PC-3 (cell line): ENCODE results near the gene PCDHB11. TPM values are rescaled to one million over a fixed set of nuclear protein-coding genes. Genes with fewer than 3 reads are reported as not detected.
"Not testable (repeated sequence)": the region's sequence is repeated elsewhere in the genome, so short reads cannot be mapped to it uniquely, and the experiment has no call there.

Source experiments
- ATAC-seq: fragments of 200-7000 bp; cut with Tn5 transposase; 2 replicates; pipeline ENCODE4 v1.9.1; 2020; ENCODE audit warnings: mild to moderate bottlenecking, moderate library complexity
- BruUV-seq: library from RNA; stranded (reverse); fragments of 400-500 nt; replicated peaks from 2 replicates; lab custom pipeline; 2021; lab: Mats Ljungman, UMichigan
- CTCF ChIA-PET: fragments of 300-600 bp; sonication (Branson Sonifier 250); formaldehyde crosslinking; loops from one replicate; lab custom pipeline; 2022; ENCODE audit warnings: antibody characterized with exemption; lab: Charles Lee
- POLR2A ChIA-PET: fragments of 300-600 bp; sonication (Branson Sonifier 250); formaldehyde crosslinking; loops from one replicate; lab custom pipeline; 2022; ENCODE audit warnings: antibody characterized with exemption; ENCODE audit not compliant: unreplicated experiment; lab: Charles Lee
- DNase-seq: peaks from one replicate; pipeline ENCODE4 v3.0.0-alpha.2; 2015
- H2AFZ ChIP-seq: fragments of 300-600 bp; sonication (generic); 2 replicates; pipeline ENCODE4 v1.6.0; 2016; ENCODE audit warnings: antibody characterized with exemption, low read length
- H3F3A ChIP-seq: fragments of 300-600 bp; sonication (generic); one replicate; pipeline ENCODE4 v1.6.0; 2017; ENCODE audit warnings: antibody characterized with exemption, low read length, control low read depth, mild to moderate bottlenecking; ENCODE audit not compliant: unreplicated experiment
- H3K27ac ChIP-seq: fragments of 300-600 bp; sonication (generic); 2 replicates; pipeline ENCODE4 v1.5.1; 2016; ENCODE audit warnings: mild to moderate bottlenecking, low read length
- H3K27me3 ChIP-seq: fragments of 300-600 bp; sonication (generic); 2 replicates; pipeline ENCODE4 v1.6.1; 2016; ENCODE audit warnings: low read length, mixed read lengths
- H3K36me3 ChIP-seq: fragments of 300-600 bp; sonication (generic); 2 replicates; pipeline ENCODE4 v1.6.1; 2016; ENCODE audit warnings: low read depth, mixed run types, low read length, mixed read lengths
- H3K4me1 ChIP-seq: fragments of 300-600 bp; sonication (generic); 2 replicates; pipeline ENCODE4 v1.5.1; 2016; ENCODE audit warnings: low read length; ENCODE audit not compliant: insufficient read depth
- H3K4me2 ChIP-seq: fragments of 300-600 bp; sonication (generic); 2 replicates; pipeline ENCODE4 v1.6.0; 2016; ENCODE audit warnings: low read length
- H3K4me3 ChIP-seq: fragments of 300-600 bp; sonication (generic); 2 replicates; pipeline ENCODE4 v1.5.1; 2016; ENCODE audit warnings: mild to moderate bottlenecking, low read length, mixed read lengths
- H3K79me2 ChIP-seq: fragments of 300-600 bp; sonication (generic); 2 replicates; pipeline ENCODE4 v1.6.1; 2017; ENCODE audit warnings: low read length, mixed read lengths
- H3K9ac ChIP-seq: fragments of 300-600 bp; sonication (generic); 2 replicates; pipeline ENCODE4 v1.6.0; 2016; ENCODE audit warnings: mild to moderate bottlenecking, low read length
- H3K9me2 ChIP-seq: fragments of 300-600 bp; sonication (generic); replicated peaks from 2 replicates; pipeline ENCODE4 v1.6.1; 2016; ENCODE audit warnings: mixed run types, low read length, mixed read lengths
- H3K9me3 ChIP-seq: fragments of 300-600 bp; sonication (generic); 2 replicates; pipeline ENCODE4 v1.6.1; 2016; ENCODE audit warnings: low read length, mixed read lengths
- H4K20me1 ChIP-seq: fragments of 300-600 bp; sonication (generic); 2 replicates; pipeline ENCODE4 v1.6.1; 2016; ENCODE audit warnings: low read length, mixed read lengths
- CTCF ChIP-seq: fragments of 300-600 bp; sonication (generic); conservative IDR thresholded peaks from 2 replicates; pipeline ENCODE4 v1.5.1; 2017; ENCODE audit warnings: antibody characterized with exemption, low read depth, mild to moderate bottlenecking, low read length
- EZH2 ChIP-seq: fragments of 300-600 bp; sonication (generic); IDR thresholded peaks from one replicate; pipeline ENCODE4 v1.6.1; 2017; ENCODE audit warnings: antibody characterized with exemption, mild to moderate bottlenecking, low read length; ENCODE audit not compliant: unreplicated experiment
- EZH2phosphoT487 ChIP-seq: fragments of 300-600 bp; sonication (generic); IDR thresholded peaks from 2 replicates; pipeline ENCODE4 v1.6.1; 2018; ENCODE audit warnings: mild to moderate bottlenecking, antibody characterized with exemption, low read length, borderline replicate concordance
- intact Hi-C: fragments of 100-400 bp; cut with micrococcal nuclease; formaldehyde crosslinking; loops from 2 replicates; pipeline ENCODE4 v1.9.0; 2023
- total RNA-seq: library from RNA; depleted of rRNA; stranded (reverse); fragments of >200 nt; gene quantifications from 2 replicates; pipeline ENCODE4 v1.2.3, GENCODE V29; 2014

PCDHB11 gene
- total RNA-seq, 1 experiment from 2014 or later, result 0.40 TPM

GRCh38 chr5:141234109-141234667, 34.8 kb downstream of the PCDHB11 start:
- H2AFZ ChIP-seq, result no peak overlapping the region
- no peak for DNase-seq
- H3K27me3 ChIP-seq, result no peaks in the 10 kb centered on the region

GRCh38 chr5:141235922-141236321, 36.5 kb downstream of the PCDHB11 start:
- BruUV-seq, DNase-seq, H3K27me3 ChIP-seq, H4K20me1 ChIP-seq, H2AFZ ChIP-seq, intact Hi-C loops, ATAC-seq, H3K9ac ChIP-seq, H3K9me3 ChIP-seq, H3K79me2 ChIP-seq, H3K4me2 ChIP-seq, POLR2A ChIA-PET, H3F3A ChIP-seq, H3K27ac ChIP-seq, H3K9me2 ChIP-seq, CTCF ChIA-PET, H3K36me3 ChIP-seq, H3K4me1 ChIP-seq, H3K4me3 ChIP-seq: not testable (repeated sequence)

More at GRCh38 chr5:141234109-141234667, 34.8 kb downstream of the PCDHB11 start:
- H3K9me2 ChIP-seq, result no peaks in the 10 kb centered on the region
- no peak for ATAC-seq
- ChIA-PET POLR2A (no interaction called here), CTCF (no interaction called here)
- no peak for TF ChIP-seq EZH2
- no peak for TF ChIP-seq CTCF
- no peak for TF ChIP-seq EZH2phosphoT487
- intact Hi-C loops, result no loop called here
- no peaks in the 10 kb centered on the region for H3F3A ChIP-seq
- no peaks in the 10 kb centered on the region for H3K9me3 ChIP-seq
- no peaks in the 10 kb centered on the region for H4K20me1 ChIP-seq
- no peak overlapping the region for H3K4me2 ChIP-seq
- H3K4me3 ChIP-seq, result no peak overlapping the region
- H3K79me2 ChIP-seq, result no peaks in the 10 kb centered on the region
- H3K27ac ChIP-seq, result no peak overlapping the region
- no peaks in the 10 kb centered on the region for H3K4me1 ChIP-seq
- no peak overlapping the region for H3K9ac ChIP-seq
- no TSS peak for BruUV-seq
- H3K36me3 ChIP-seq, result no peaks in the 10 kb centered on the region

GRCh38 chr5:141236516-141237313, 37.3 kb downstream of the PCDHB11 start:
- DNase-seq, result no peak
- Histone ChIP-seq H3K4me2 (no peak overlapping the region), H3K27ac (no peak overlapping the region), H3F3A (no peaks in the 10 kb centered on the region), H3K9ac (no peak overlapping the region), H3K36me3 (no peaks in the 10 kb centered on the region), H3K4me1 (no peaks in the 10 kb centered on the region), H3K79me2 (no peaks in the 10 kb centered on the region), H4K20me1 (no peaks in the 10 kb centered on the region), H3K9me2 (no peaks in the 10 kb centered on the region), H3K27me3 (no peaks in the 10 kb centered on the region), H3K4me3 (no peak overlapping the region), H2AFZ (no peak overlapping the region), H3K9me3 (0 out of 2 replicates have a peak, but pooled peaks cover 4% of the 10 kb centered on the region)
- intact Hi-C loops, result no loop called here
- CTCF ChIA-PET, result no interaction called here
- POLR2A ChIA-PET, result no interaction called here
- BruUV-seq, result no TSS peak
- TF ChIP-seq CTCF (no peak), EZH2 (no peak), EZH2phosphoT487 (no peak)
- ATAC-seq, result no peak
